GM21717 (cell line): ENCODE results near the gene MFNG.

Source experiments
- ATAC-seq: cut with Tn5 transposase; IDR thresholded peaks from one replicate; pipeline ENCODE4 v1.9.1; 2021; ENCODE audit warnings: mild to moderate bottlenecking, moderate library complexity; ENCODE audit not compliant: unreplicated experiment

Gene MFNG

GRCh38 chr22:37454857-37455686, 31.1 kb downstream of the MFNG start:
- no peak for ATAC-seq

- no peak for ATAC-seq
Observed at GRCh38 chr22:37453696-37454095, 32.5 kb downstream of the MFNG start.

- no peak for ATAC-seq
Observed at GRCh38 chr22:37451218-37451617, 35.0 kb downstream of the MFNG start.

- no peak for ATAC-seq
Observed at GRCh38 chr22:37449331-37450001, 36.7 kb downstream of the MFNG start.

- no peak for ATAC-seq
Observed at GRCh38 chr22:37448516-37449127, 37.6 kb downstream of the MFNG start.

- ATAC-seq: no peak
Observed at GRCh38 chr22:37445501-37445900, 40.7 kb downstream of the MFNG start.

DNA sequence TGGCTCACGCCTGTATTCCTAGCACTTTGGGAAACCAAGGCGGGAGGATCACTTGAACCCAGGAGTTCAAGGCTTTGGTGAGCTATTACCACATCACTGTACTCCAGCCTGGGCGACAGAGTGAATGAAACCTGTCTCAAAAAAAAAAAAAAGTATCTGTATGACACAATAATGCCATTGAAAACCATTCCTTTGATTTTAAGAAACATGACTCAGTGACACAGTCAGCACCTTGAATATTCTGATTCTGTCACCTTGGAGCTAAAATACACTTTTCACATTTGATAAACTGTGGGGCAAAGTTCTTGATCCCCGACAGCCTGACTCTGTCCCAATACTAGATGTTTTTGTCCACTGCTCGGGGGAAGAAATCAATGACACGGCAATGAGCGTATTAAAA, 42.2 kb downstream of the MFNG start:
- no peak for ATAC-seq

DNA sequence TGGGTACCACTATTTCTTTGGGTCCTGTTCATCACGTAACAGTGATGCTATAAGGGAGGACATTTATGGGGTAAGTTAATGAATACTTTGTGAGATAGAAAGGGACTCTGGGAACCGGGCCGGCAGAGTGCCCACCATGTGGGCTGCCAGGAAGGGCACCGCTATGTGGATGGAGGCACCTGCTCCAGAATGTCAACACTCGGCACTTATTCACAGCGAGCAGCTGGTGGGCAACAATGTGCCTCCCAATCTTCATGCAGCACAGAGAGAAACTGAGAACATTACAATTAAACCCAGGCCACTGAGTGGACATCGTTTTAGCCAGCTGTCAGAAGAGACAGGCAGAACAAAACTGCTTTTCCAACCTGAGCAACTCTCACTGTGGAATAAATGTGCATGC, 43.1 kb downstream of the MFNG start:
- ATAC-seq: no peak

DNA sequence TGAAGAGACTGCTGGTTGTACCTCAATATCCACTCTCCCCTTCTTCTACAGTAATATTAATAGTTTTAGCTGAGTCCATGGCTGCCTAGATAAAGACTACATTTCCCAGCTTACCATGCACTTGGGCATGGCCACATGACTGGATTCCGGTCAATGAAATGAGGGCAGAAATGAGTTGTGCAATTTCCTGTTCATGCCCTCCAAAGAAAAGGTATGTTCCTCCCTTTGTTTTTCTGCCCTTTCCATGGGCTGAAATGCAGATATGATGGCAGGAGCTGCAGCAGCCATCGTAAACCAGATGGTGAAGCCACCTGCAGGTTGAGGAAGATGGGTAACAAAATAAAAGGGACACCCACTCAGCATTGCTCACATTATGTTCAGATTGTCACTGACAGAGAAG, 43.6 kb downstream of the MFNG start:
- ATAC-seq: no peak

- ATAC-seq: no peak
Observed at GRCh38 chr22:37442135-37442534, 44.0 kb downstream of the MFNG start.

GRCh38 chr22:37440875-37441274, 45.3 kb downstream of the MFNG start:
- ATAC-seq: no peak

DNA sequence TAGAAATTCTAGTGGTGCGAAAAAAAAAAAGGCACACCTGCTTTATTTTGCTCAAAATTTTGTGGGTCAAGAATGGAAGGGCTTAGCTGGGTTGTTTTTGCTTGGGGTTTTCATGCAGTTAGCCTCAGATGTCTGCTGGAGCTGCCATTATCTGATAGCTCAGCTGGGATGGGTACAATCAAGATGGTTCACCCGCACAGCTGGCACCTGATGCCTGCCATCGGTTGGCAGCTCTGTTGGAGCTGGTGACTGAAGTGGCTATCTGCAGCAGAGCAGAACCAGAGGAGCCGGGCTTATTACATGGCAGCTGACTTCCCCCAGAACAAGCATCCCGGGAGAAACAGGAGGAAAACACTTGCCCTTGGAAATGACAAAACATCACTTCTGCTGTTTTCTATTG, 46.8 kb downstream of the MFNG start:
- ATAC-seq: no peak

DNA sequence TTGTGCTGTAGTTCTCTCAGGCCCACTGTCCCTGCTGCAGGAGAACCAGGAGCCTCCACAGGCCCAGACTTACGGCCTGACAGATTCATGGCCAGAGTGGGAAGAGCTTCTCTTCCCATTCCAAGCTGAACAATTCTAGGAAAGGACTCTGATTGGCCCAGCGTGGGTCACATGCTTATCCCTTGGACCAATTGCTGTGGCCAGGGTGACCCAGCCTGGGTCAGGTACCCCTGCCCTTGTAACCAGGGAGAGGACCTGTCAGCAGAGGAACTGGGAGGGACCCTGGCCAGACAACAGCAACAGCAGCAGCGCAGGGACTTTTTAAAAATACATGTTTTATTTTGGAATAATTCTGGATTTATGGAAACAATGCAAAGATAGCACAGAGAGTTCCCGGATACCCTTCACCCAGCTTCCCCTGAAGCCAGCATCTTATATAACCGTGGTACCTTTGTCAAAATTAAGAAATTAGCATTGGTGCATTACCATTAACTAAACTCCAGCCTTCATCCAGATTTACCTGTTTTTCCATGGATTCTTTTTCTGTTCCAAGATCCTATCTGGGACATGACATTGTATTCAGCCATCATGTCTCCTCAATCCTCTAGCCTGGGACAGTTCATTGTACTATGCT, 50.1 kb downstream of the MFNG start:
- ATAC-seq: no peak

DNA sequence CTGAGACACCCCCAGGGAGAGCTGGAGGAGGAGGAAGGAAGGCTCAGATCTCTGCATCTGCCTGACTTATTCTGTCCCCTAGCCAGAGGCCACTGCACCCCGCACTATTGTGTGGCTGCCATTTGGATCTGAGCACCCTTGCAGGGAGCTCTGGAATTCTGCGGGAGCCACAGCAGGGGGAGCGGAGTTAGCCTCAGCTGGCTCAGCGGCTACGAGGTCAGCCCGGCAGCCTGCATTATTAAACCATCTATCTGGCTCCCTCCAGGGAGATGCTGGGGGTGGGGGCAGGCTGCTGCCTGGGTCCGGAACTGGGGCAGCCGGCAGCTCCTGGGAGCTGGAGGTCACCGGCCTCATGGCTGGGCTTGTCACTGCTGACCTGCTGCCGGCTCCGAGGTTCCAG, 52.4 kb downstream of the MFNG start:
- ATAC-seq: no peak

DNA sequence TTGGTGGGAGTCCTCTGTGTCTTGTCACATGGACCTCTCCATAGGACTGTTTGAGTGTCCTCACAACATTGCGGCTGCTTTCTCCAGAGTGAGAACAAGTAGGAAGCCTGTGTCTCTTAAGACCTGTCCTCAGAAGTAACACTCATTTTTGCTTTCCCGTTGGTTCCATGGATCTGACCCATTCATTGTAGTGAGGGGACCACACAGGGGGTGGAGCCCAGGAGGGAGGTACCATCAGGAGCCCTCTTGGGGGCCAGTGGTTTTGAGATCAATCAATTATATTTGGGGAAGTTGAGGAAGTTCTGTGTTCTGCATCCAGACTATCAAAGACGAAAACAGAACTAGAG, 53.5 kb downstream of the MFNG start:
- ATAC-seq: no peak

DNA sequence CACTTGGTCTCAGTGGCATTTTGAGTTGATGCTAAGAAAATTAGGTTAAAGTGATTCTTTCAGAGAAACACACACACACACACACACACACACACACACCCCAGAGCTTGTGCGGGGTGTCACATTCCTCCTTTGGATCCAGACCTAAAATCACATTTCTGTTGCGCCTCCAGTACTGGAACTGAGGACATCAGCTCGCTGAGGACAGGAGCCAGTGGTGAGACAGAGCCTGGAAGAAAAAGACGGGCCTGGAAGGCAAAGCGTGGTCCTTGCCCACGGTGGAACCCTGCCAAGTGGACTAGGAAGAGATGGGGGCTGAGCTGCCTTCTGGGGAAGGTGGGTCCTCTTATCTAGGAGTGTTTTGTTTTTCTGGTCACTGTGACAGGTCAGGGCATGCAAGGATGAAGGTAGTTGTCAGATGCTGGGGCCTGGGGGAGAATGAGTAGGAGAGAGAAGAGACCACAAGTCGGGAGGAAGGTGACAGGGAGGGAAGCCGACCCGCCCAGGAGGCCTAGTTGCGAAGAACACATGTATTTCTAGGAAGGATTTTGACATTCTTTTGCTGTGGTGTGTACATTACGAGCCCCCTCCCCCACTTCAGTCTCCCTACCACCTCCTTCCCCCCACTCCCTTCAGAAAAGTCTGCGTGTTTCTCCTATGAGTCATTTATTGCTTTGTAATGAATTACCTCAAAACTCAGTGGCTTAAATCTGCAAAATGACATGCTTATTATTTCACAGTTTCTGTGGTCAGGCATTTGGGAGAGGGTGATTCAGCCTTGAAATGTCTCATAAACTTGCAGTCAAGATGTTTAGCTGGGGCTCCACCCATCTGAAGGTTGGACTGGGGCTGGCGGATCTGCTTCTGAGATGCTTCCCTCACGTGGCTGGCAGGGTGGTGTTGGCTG, 54.1 kb downstream of the MFNG start:
- ATAC-seq: no peak

- no peak for ATAC-seq
Observed at GRCh38 chr22:37431366-37431765, 54.8 kb downstream of the MFNG start.

DNA sequence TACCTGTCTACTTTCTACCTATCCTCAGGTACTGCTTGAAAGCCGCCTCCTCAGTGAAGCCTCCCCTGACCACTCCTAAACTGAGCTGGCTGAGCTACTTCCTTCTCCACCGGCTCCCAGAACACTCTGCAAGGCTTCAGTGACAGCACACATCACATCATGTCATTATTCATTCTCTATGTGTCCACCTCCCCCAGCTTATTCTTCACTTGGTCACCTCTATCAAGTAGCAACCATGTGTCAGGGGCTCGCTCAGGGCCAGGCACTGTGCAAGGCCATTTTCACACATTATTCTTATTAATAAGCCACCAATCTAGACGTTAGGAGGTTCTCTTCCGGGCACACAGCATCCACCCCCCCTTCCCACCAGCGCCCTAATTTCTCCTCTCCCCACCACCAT, 55.2 kb downstream of the MFNG start:
- ATAC-seq: no peak

- no peak for ATAC-seq
Observed at GRCh38 chr22:37428649-37429586, 57.3 kb downstream of the MFNG start.
